Fibroblast of mammary gland (primary cell): Measurements from ENCODE around the gene SNX17.

ENCODE experiments used
- DNase-seq: peaks from one replicate; pipeline ENCODE4 v3.0.0-alpha.2; 2010; ENCODE audit warnings: low read depth
- H3K4me3 ChIP-seq: 2 replicates; pipeline ENCODE4 v1.5.1; 2011; ENCODE audit warnings: low read depth, mild to moderate bottlenecking, low read length, moderate library complexity; ENCODE audit not compliant: control insufficient read depth
- CTCF ChIP-seq: conservative IDR thresholded peaks from 2 replicates; pipeline ENCODE4 v1.5.1; 2011; ENCODE audit warnings: low read depth, low read length, inconsistent platforms; ENCODE audit not compliant: control insufficient read depth, insufficient read depth

Gene SNX17

GRCh38 chr2:27370026-27370815 is at the start of gene SNX17, which contains the start of gene EIF2B4:
SNX17 (plus strand) TSS chr2:27370616; CDS start chr2:27370744, 128 bp downstream.
EIF2B4 (minus strand) TSS chr2:27370338; CDS start chr2:27370314, 24 bp downstream.
- peak; percentile 54 for TF ChIP-seq CTCF
- peak within 1 kb of the TSS; percentile 93 for H3K4me3 ChIP-seq
- DNase-seq: peak; percentile 99

- peak; percentile 100 for DNase-seq
- peak overlapping the region; percentile 9 for H3K4me3 ChIP-seq
- TF ChIP-seq CTCF: peak; percentile 78
Observed at GRCh38 chr2:27320958-27321543, 49.4 kb upstream of the SNX17 start.

- DNase-seq: peak; percentile 32
- H3K4me3 ChIP-seq: peak overlapping the region; percentile 99
- TF ChIP-seq CTCF: no peak
Observed at GRCh38 chr2:27322301-27322765, 48.1 kb upstream of the SNX17 start.

GRCh38 chr2:27322766-27323595 is 47.4 kb upstream of the SNX17 start, which contains the start of gene MPV17:
MPV17 (minus strand) TSS chr2:27323097; CDS start chr2:27322517, 580 bp downstream.
- peak; percentile 90 for DNase-seq

GRCh38 chr2:27323596-27324285 is 46.7 kb upstream of the SNX17 start:
- H3K4me3 ChIP-seq: peak overlapping the region; percentile 99
- no peak for TF ChIP-seq CTCF
- peak; percentile 12 for DNase-seq

More at GRCh38 chr2:27322766-27323595, 47.4 kb upstream of the SNX17 start, which contains the start of gene MPV17:
- no peak for TF ChIP-seq CTCF
- peak within 1 kb of the TSS; percentile 99 for H3K4me3 ChIP-seq

- no peak overlapping the region for H3K4me3 ChIP-seq
- no peak for TF ChIP-seq CTCF
- no peak for DNase-seq
Observed at GRCh38 chr2:27324720-27325119, 45.7 kb upstream of the SNX17 start.
